Measurements from ENCODE around the gene SCN5A.

- TF ChIP-seq EZH2 (IDR thresholded peaks at IDR 0.05; ENCODE audit: borderline replicate concordance, insufficient read depth, low read depth, low read length, poor library complexity, severe bottlenecking) (no peak), CTCF (IDR thresholded peaks at IDR 0.05) (no peak)
Measured at GRCh38 chr3:38576131-38576525, 73.4 kb downstream of the SCN5A start.
